ENCODE data around the gene FRMD4A. TPM values are rescaled to one million over a fixed set of nuclear protein-coding genes. Genes with fewer than 3 reads are reported as not detected.

Gene FRMD4A
- polyA plus RNA-seq, 1 donor (not counting 4 experiments of a cell fraction or from before 2014, with no cell fraction given) = 12.9 TPM

GRCh38 chr10:13743101-13743693 lies 587.5 kb downstream of the FRMD4A start:
- FAIRE-seq = no peak
- no peaks in the 10 kb centered on the region for H3K79me2 ChIP-seq (ENCODE audit: control insufficient read depth, insufficient read depth, low read length)
- dilution Hi-C loops (cut with MboI; ENCODE audit: extremely low pct_ligation_motif_present, low sequenced_read_pairs) = no loop called here

GRCh38 chr10:13741438-13741837 lies 589.3 kb downstream of the FRMD4A start:
- no peak for FAIRE-seq

More at GRCh38 chr10:13743101-13743693, 587.5 kb downstream of the FRMD4A start:
- no peaks in the 10 kb centered on the region for H3K27me3 ChIP-seq (ENCODE audit: control insufficient read depth, extremely low read depth, insufficient read depth, low read length)
- TF ChIP-seq, protein P1, sequence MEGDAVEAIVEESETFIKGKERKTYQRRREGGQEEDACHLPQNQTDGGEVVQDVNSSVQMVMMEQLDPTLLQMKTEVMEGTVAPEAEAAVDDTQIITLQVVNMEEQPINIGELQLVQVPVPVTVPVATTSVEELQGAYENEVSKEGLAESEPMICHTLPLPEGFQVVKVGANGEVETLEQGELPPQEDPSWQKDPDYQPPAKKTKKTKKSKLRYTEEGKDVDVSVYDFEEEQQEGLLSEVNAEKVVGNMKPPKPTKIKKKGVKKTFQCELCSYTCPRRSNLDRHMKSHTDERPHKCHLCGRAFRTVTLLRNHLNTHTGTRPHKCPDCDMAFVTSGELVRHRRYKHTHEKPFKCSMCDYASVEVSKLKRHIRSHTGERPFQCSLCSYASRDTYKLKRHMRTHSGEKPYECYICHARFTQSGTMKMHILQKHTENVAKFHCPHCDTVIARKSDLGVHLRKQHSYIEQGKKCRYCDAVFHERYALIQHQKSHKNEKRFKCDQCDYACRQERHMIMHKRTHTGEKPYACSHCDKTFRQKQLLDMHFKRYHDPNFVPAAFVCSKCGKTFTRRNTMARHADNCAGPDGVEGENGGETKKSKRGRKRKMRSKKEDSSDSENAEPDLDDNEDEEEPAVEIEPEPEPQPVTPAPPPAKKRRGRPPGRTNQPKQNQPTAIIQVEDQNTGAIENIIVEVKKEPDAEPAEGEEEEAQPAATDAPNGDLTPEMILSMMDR (optimal IDR thresholded peaks at IDR 0.05 in 1 of 3, IDR thresholded peaks at IDR 0.05 in 1 of 3, conservative IDR thresholded peaks at IDR 0.05 in 1 of 3; ENCODE audit: extremely low read depth in 1 of 3, insufficient read depth in 2 of 3, low read length in 3 of 3) = no peak
- TF ChIP-seq EZH2 (IDR thresholded peaks at IDR 0.05; ENCODE audit: low read length) = no peak
- no peaks in the 10 kb centered on the region for H3K4me1 ChIP-seq (ENCODE audit: control insufficient read depth, extremely low read depth, insufficient read depth, low read length)
- no peaks in the 10 kb centered on the region for H3K9me1 ChIP-seq (ENCODE audit: control insufficient read depth, extremely low read depth, insufficient read depth, low read length)
- no peaks in the 10 kb centered on the region for H3K9me3 ChIP-seq (ENCODE audit: control insufficient read depth, low read depth, low read length)
- H3K9ac ChIP-seq (ENCODE audit: control insufficient read depth, extremely low read depth, insufficient read depth, low read length) = no peak overlapping the region
- H3K4me3 ChIP-seq (ENCODE audit: control insufficient read depth in 2 of 3, extremely low read depth in 1 of 3, insufficient read depth in 2 of 3, low read depth in 1 of 3, low read length in 3 of 3) = no peak overlapping the region
- H3K4me2 ChIP-seq (ENCODE audit: control insufficient read depth, extremely low read depth, insufficient read depth, low read depth, low read length) = no peak overlapping the region
- H2AFZ ChIP-seq (ENCODE audit: control insufficient read depth, low read length) = no peak overlapping the region
- no peaks in the 10 kb centered on the region for H4K20me1 ChIP-seq (ENCODE audit: control insufficient read depth, extremely low read depth, insufficient read depth, low read length)
- DNase-seq (ENCODE audit: low read depth, low spot score) = no peak
- no peak overlapping the region for H3K27ac ChIP-seq (ENCODE audit: control insufficient read depth, insufficient read depth, low read length)
- no peaks in the 10 kb centered on the region for H3K36me3 ChIP-seq (ENCODE audit: control insufficient read depth in 2 of 2, extremely low read depth in 1 of 2, insufficient read depth in 2 of 2, low read length in 2 of 2)

More at GRCh38 chr10:13741438-13741837, 589.3 kb downstream of the FRMD4A start:
- no peak overlapping the region for H3K4me2 ChIP-seq (ENCODE audit: control insufficient read depth, extremely low read depth, insufficient read depth, low read depth, low read length)
- no peaks in the 10 kb centered on the region for H3K4me1 ChIP-seq (ENCODE audit: control insufficient read depth, extremely low read depth, insufficient read depth, low read length)
- H3K27me3 ChIP-seq (ENCODE audit: control insufficient read depth, extremely low read depth, insufficient read depth, low read length) = no peaks in the 10 kb centered on the region
- no peaks in the 10 kb centered on the region for H3K36me3 ChIP-seq (ENCODE audit: control insufficient read depth in 2 of 2, extremely low read depth in 1 of 2, insufficient read depth in 2 of 2, low read length in 2 of 2)
- H3K9me3 ChIP-seq (ENCODE audit: control insufficient read depth, low read depth, low read length) = no peaks in the 10 kb centered on the region
- H3K79me2 ChIP-seq (ENCODE audit: control insufficient read depth, insufficient read depth, low read length) = no peaks in the 10 kb centered on the region
- no peaks in the 10 kb centered on the region for H3K9me1 ChIP-seq (ENCODE audit: control insufficient read depth, extremely low read depth, insufficient read depth, low read length)
- dilution Hi-C loops (cut with MboI; ENCODE audit: extremely low pct_ligation_motif_present, low sequenced_read_pairs) = no loop called here
- no peaks in the 10 kb centered on the region for H4K20me1 ChIP-seq (ENCODE audit: control insufficient read depth, extremely low read depth, insufficient read depth, low read length)
- no peak overlapping the region for H2AFZ ChIP-seq (ENCODE audit: control insufficient read depth, low read length)
- no peak for TF ChIP-seq EZH2 (IDR thresholded peaks at IDR 0.05; ENCODE audit: low read length)
- TF ChIP-seq, protein P1 (optimal IDR thresholded peaks at IDR 0.05 in 1 of 3, IDR thresholded peaks at IDR 0.05 in 1 of 3, conservative IDR thresholded peaks at IDR 0.05 in 1 of 3; ENCODE audit: extremely low read depth in 1 of 3, insufficient read depth in 2 of 3, low read length in 3 of 3) = no peak
- H3K9ac ChIP-seq (ENCODE audit: control insufficient read depth, extremely low read depth, insufficient read depth, low read length) = no peak overlapping the region
- no peak overlapping the region for H3K4me3 ChIP-seq (ENCODE audit: control insufficient read depth in 2 of 3, extremely low read depth in 1 of 3, insufficient read depth in 2 of 3, low read depth in 1 of 3, low read length in 3 of 3)
- no peak overlapping the region for H3K27ac ChIP-seq (ENCODE audit: control insufficient read depth, insufficient read depth, low read length)
- DNase-seq (ENCODE audit: low read depth, low spot score) = no peak
